Activated CD4-positive, alpha-beta T cell treated with anti-CD3 and anti-CD28 coated beads, Interleukin-2, amount 50 U/mL, for 48 hours (primary cell): ENCODE data around the gene DMXL1.
"Not testable (repeated sequence)": the region's sequence is repeated elsewhere in the genome, so short reads cannot be mapped to it uniquely, and the experiment has no call there.

Source experiments
- DNase-seq, 2 experiments: peaks; one replicate each; pipeline ENCODE4 v3.0.0-alpha.2; 2020

The DMXL1 gene

GRCh38 chr5:119212026-119212425, 141.1 kb downstream of the DMXL1 start:
- DNase-seq, result no peak

- DNase-seq, result no peak
These were observed 141.8 kb downstream of the DMXL1 start for GRCh38 chr5:119212676-119213075.

- no peak for DNase-seq
These were observed 146.3 kb downstream of the DMXL1 start for GRCh38 chr5:119217183-119217582.

- DNase-seq, result no peak
These were observed 148.2 kb downstream of the DMXL1 start for GRCh38 chr5:119218830-119219782.

DNA sequence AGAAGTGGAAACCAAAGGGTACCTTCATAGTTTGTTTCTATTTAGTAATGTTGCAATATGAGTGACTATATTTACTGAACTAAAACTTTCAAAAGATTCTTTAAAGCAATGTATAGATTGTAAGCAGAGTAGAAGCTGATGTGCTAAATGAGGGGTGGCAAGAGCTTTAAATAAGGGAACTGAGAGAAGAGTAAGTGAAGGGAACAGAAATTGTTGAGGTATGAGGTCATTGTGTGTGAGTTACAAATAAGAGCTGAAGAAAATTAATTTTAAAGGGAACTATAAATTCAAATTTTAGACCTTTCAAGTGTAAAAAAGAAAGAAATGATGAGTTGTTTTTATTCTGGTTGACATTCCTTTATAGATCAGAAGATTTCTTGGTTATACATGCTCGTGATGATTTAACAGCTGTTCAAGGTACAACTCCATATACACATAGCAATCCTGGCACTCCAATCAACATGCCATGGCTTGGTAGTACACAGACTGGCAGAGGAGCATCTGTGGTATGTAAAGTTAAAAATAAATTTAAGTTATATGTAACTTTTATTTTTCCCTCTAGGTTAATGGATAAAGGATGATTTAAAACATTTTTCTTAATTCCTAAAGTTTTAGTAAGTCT, 149.8 kb downstream of the DMXL1 start:
- DNase-seq, result no peak

DNA sequence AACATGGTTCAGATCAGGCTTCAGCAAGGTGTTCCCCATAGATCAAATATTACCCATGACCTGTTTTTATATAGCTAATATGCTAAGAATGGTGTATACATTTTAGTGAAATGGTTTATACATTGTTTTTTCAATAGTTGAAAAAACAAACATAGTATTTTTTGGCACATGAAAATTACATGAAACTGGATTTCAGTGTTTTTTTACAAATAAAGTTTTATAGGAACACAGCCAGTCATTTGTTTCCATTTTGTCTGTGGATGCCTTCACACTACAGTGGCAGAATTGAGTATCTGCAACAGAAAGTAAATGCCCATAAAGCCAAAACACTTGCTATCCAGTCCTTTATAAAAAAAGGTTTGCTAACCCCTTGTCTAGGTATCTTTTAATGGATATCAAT, 150.4 kb downstream of the DMXL1 start:
- no peak for DNase-seq

- no peak for DNase-seq
These were observed 159.1 kb downstream of the DMXL1 start for GRCh38 chr5:119229950-119230349.

GRCh38 chr5:119238265-119239118, 167.6 kb downstream of the DMXL1 start:
- no peak for DNase-seq

DNA sequence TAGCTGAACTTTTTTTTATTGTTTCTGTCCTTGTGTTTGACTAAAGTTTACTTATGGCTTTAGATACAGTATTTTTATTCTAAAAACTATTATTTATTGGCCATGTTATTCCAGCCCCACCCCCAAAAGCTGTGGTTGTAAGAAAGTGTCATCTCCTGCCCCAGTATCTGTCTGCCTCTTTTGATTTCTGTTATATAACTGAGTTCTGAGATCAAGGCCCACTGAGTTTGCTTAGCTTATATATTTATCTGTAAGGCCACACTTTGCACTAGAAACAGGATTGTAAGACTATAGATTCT, 168.2 kb downstream of the DMXL1 start:
- DNase-seq, result no peak

DNA sequence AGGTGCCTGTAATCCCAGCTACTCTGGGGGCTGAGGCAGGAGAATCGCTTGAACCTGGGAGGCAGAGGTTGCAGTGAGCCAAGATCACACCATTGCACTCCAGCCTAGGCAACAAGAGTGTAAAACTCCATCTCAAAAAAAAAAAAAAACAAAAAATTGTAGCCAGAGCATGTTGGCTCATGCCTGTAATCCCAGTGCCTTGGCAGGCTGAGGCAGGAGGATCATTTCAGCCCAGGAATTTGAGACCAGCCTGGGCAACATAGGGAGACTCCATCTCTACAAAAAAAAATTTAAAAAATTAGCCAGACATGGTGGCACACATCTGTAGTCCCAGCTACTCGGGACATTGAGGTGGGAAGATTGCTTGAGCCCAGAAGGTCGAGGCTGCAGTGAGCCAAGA, 168.9 kb downstream of the DMXL1 start:
- not testable (repeated sequence) for DNase-seq

- no peak for DNase-seq
These were observed 173.0 kb downstream of the DMXL1 start for GRCh38 chr5:119243888-119244287.

GRCh38 chr5:119250946-119251901, 180.3 kb downstream of the DMXL1 start:
- no peak for DNase-seq

DNA sequence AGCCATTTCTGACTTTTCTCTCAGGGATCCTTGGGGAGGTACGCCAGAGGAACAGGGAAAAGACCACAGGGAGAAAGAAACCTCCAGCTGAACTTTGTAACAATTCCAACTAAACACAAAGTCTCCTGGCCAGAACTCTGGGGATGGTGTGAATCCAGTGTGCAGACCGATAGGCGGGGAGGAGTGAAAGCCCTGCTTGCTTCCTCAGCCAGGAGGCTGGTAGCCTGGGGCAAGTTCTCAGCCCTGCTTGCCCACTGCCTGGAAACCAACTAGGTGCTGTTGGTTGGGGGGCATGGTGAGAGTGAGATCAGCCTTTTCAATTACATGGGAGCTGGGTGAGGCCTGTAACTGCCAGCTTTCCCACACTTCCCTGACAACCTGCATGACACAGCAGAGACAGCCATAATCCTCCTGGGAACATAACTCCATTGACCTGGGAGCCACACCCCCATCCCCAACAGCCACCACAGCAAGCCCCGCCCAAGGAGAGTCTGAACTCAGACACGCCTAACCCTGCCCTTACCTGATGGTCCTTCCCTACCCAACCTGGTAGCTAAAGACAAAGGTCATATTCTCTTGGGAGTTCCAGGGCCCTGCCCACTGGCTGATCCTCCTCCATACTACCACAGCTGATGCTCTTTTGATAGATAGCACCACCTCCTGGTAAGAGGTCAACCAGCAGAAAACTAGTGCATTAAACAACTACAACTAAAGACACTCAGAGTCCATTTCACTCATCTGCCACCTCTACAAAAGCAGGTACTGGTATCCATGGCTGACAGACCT, 184.9 kb downstream of the DMXL1 start:
- no peak for DNase-seq

GRCh38 chr5:119257613-119258012, 186.7 kb downstream of the DMXL1 start:
- DNase-seq, result no peak

GRCh38 chr5:119263639-119264038, 192.8 kb downstream of the DMXL1 start:
- no peak for DNase-seq

DNA sequence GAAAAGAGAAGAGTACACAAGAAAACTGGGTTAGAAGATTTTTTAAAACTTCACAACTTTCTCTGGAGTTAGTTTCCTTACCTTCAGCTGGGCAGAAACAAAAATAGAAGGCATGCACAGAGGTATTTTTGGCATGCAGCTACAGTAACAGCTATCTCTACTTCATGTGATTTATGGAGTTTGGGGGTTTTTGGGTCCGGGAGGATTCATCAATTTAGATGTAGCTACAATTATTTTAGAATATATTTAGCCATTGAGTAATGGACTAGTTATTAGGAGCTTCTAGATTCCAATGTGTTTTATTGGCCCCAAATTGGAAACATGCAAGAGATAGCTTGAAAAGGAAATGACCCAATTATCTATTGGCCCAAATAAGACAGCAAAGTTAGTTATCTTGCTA, 193.3 kb downstream of the DMXL1 start:
- DNase-seq, result no peak

GRCh38 chr5:119267958-119268386, 197.1 kb downstream of the DMXL1 start:
- peak; percentile 83 to 86 for DNase-seq

DNA sequence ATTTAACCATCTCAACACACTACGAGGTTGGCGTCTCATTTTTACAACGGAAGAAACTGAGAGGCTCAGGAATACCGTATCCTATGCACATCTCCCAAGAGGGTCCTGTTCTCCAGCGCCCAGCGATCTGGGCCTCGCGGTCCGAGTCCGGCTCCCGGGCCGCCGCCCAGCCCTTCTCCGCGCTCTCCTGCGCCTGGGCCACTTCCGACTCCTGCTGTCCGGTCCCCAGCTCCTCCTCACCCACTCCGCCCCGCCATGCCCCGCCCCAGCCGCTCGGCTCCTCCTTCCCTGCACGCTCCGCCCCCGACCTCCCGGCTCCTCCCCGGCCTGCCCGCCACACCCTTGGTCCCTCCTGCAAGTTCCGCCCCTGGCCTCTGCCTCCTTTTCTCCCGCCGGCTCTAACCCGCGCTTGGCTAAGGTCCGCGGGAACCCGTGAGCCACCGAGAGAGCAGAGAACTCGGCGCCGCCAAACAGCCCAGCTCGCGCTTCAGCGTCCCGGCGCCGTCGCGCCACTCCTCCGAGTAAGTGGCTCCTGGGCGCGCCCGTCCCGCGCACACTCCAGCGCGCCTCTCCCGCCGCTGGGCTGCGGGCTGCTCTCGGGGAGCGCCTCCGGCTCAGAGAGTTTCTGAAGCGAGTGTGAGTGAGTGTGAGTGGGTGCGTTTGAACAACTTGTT, 197.6 kb downstream of the DMXL1 start:
- peak; percentile 98 for DNase-seq

DNA sequence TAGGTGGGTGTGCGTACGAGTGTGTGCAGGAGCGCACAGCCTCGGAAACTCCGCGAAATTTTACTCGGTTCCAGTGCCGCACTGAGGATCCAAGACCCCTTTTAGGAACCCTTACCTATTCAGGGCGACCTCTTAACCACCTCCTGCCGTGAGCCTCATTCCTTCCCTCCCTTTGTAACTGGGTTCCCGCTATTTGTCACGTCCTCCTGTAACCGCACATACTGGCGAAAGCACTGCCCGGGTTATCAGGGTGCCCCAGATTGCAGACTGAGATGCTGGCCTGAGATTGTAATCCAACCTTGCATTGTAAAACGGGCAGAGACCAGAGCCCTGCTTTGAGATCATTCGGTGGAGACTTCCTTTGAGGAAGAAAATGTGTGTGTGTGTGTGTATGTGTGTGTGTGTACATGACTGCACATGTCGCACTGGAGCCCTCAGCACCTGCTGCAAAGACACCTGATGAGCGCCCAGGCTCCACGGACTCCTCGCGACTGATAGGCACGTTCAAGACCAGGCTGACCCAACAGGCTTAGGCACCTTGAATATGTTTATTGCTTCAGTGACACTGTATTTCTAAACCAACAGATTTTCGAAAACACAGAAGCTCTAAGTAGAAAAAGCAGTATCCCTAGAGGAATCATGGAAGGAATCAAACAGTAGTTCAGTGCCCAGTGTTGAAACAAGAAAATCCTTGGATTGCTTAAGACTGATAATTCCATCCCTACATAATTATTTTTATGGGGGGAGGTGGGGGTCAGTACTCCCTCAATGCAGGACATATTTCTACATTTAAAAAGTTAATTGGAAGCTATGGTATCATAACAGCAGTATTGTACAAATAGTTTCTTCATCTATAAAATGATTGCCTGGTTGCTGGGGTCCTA, 198.4 kb downstream of the DMXL1 start:
- DNase-seq, result peak; percentile 39 to 58

DNA sequence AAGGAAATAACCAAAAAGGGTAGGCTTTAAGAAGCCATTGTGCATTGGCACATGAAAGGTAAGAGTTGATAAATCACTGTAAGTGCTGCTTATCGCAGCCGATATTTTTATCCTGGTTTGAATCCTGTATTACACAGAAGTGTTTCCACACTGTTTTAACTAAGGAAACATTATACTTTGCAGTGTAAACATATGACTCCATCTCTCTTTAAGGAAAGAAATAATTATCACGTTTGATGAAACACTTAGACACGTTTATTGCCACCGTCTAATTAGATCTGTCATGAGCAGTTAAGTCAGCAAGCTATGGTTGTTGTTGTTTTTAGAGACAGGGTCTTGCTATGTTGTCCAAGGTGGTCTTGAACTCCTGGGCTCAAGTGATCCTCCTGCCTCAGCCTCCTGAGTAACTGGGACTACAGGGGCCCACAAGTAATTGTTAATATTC, 199.3 kb downstream of the DMXL1 start:
- DNase-seq, result no peak
